Small intestine (tissue), 7 donors: Measurements from ENCODE around the gene INF2. TPM values are rescaled to one million over a fixed set of nuclear protein-coding genes. Genes with fewer than 3 reads are reported as not detected.
"Not testable (repeated sequence)": the region's sequence is repeated elsewhere in the genome, so short reads cannot be mapped to it uniquely, and the experiment has no call there.

Experiments used
- DNase-seq, 2 donors: peaks; one replicate each; pipeline versions ENCODE4 v3.0.0 to v3.0.0-alpha.2; 2013
- FAIRE-seq: peaks from 2 replicates; lab custom pipeline; 2012; peaks lifted over from hg19 to GRCh38; lab: Jason Lieb, UNC
- H3K27ac ChIP-seq, 3 donors: one replicate each; pipeline ENCODE4 v1.5.1; 2013; ENCODE audit warnings: low read length in 2 of 3, mild to moderate bottlenecking in 2 of 3, control low read depth in 1 of 3, inconsistent platforms in 1 of 3, low read depth in 1 of 3, moderate library complexity in 1 of 3
- H3K27me3 ChIP-seq, 3 donors: one replicate each; pipeline ENCODE4 v1.6.1; 2013; ENCODE audit warnings: low read length in 3 of 3, inconsistent platforms in 1 of 3; ENCODE audit not compliant: control insufficient read depth in 3 of 3, insufficient read depth in 3 of 3
- H3K36me3 ChIP-seq, 3 donors: one replicate each; pipeline ENCODE4 v1.6.1; 2013; ENCODE audit warnings: low read length in 3 of 3, inconsistent platforms in 1 of 3, low read depth in 1 of 3, mild to moderate bottlenecking in 1 of 3, moderate library complexity in 1 of 3; ENCODE audit not compliant: control insufficient read depth in 3 of 3, insufficient read depth in 2 of 3
- H3K4me1 ChIP-seq, 3 donors: one replicate each; pipeline ENCODE4 v1.6.1; 2013; ENCODE audit warnings: low read length in 2 of 3, inconsistent platforms in 1 of 3, low read depth in 1 of 3, mild to moderate bottlenecking in 1 of 3, moderate library complexity in 1 of 3; ENCODE audit not compliant: control insufficient read depth in 3 of 3, insufficient read depth in 2 of 3
- H3K4me3 ChIP-seq, 3 donors: one replicate each; pipeline ENCODE4 v1.5.1; 2013; ENCODE audit warnings: low read length in 3 of 3, control low read depth in 1 of 3, inconsistent platforms in 1 of 3, low read depth in 1 of 3, mild to moderate bottlenecking in 1 of 3, moderate library complexity in 1 of 3
- H3K9me3 ChIP-seq, 2 donors: one replicate each; pipeline ENCODE4 v1.6.1; 2013; ENCODE audit warnings: low read depth in 1 of 2, low read length in 1 of 2; ENCODE audit not compliant: control insufficient read depth in 2 of 2, insufficient read depth in 1 of 2
- WGBS, 3 donors: extraction: QIAGEN DNeasy Blood & Tissue Kit; methylation state at CpG; one replicate each; pipeline ENCODE4 v1.1.7; 2013; 5-methylcytosine and 5-hydroxymethylcytosine counted together
- polyA plus RNA-seq, 4 donors: library from polyadenylated mRNA; stranded (reverse) in 3 of 4; unstranded in 1 of 4; fragments of 200-250 nt in 3 of 4; fragments of 120-200 nt in 1 of 4; gene quantifications; one replicate each; pipeline versions ENCODE4 v1.2.1 to v1.2.3, GENCODE V29; 2013
- donor health status: healthy with polysubstance abuse.
- donor health status: control.
- donor health status: control.
- donor health status: Bipolar disorder and iron deficiency.
- donor health status: healthy.

INF2 gene
- polyA plus RNA-seq, 4 donors, result 62.6 to 364 (median 197) TPM

- WGBS, 3 donors, result 31 to 42% (median 32%) methylated on average over 37 to 43 of the region's 43 CpGs
- peaks cover 0 to 11% of the 10 kb centered on the region in 2 donors for H3K9me3 ChIP-seq
- H3K4me1 ChIP-seq, result no peaks in the 10 kb centered on the region
- FAIRE-seq, result no peak
- H3K27ac ChIP-seq, result no peak overlapping the region
- peaks cover 0 to 2% (median 2%) of the 10 kb centered on the region in 3 donors for H3K27me3 ChIP-seq
- no peaks in the 10 kb centered on the region for H3K36me3 ChIP-seq
- DNase-seq, result no peak
- no peak overlapping the region for H3K4me3 ChIP-seq
Measured at GRCh38 chr14:104659764-104660523, 29.5 kb upstream of the INF2 start.

GRCh38 chr14:104660597-104660996 lies 28.8 kb upstream of the INF2 start:
- DNase-seq, result no peak
- H3K27ac ChIP-seq, result no peak overlapping the region

GRCh38 chr14:104661086-104661485 lies 28.3 kb upstream of the INF2 start:
- Histone ChIP-seq H3K27me3 (peaks cover 0 to 2% (median 2%) of the 10 kb centered on the region in 3 donors), H3K36me3 (no peaks in the 10 kb centered on the region), H3K4me3 (no peak overlapping the region), H3K4me1 (peaks cover 0 to 8% (median 2%) of the 10 kb centered on the region in 3 donors), H3K9me3 (peaks cover 0 to 5% of the 10 kb centered on the region in 2 donors), H3K27ac (no peak overlapping the region)
- DNase-seq (no peak), FAIRE-seq (no peak)
- WGBS, 3 donors, result 83 to 96% (median 90%) methylated on average over 2 of the region's 2 CpGs

More at GRCh38 chr14:104660597-104660996, 28.8 kb upstream of the INF2 start:
- Histone ChIP-seq H3K27me3 (peaks cover 0 to 2% (median 2%) of the 10 kb centered on the region in 3 donors), H3K4me3 (no peak overlapping the region), H3K9me3 (peaks cover 0 to 6% of the 10 kb centered on the region in 2 donors), H3K36me3 (no peaks in the 10 kb centered on the region), H3K4me1 (peaks cover 0 to 3% (median 1%) of the 10 kb centered on the region in 3 donors)
- 64 to 81% (median 69%) methylated on average over 13 of the region's 13 CpGs for WGBS, 3 donors
- no peak for FAIRE-seq

GRCh38 chr14:104661528-104662157 lies 27.8 kb upstream of the INF2 start:
- FAIRE-seq, H3K4me3 ChIP-seq, H3K27ac ChIP-seq, DNase-seq, H3K36me3 ChIP-seq, H3K27me3 ChIP-seq, H3K9me3 ChIP-seq: not testable (repeated sequence)
- H3K4me1 ChIP-seq, result peaks cover 0 to 11% (median 2%) of the 10 kb centered on the region in 3 donors
- WGBS, 3 donors, result 87 to 92% (median 87%) methylated on average over 13 to 18 of the region's 18 CpGs

GRCh38 chr14:104662472-104662871 lies 26.9 kb upstream of the INF2 start:
- H3K27ac ChIP-seq, H3K9me3 ChIP-seq, H3K36me3 ChIP-seq, H3K27me3 ChIP-seq, H3K4me3 ChIP-seq, FAIRE-seq, DNase-seq: not testable (repeated sequence)
- H3K4me1 ChIP-seq, result peaks cover 0 to 11% (median 2%) of the 10 kb centered on the region in 3 donors
- whole genome bisulfite sequencing, 3 donors, result 95 to 97% (median 95%) methylated on average over 14 to 18 of the region's 18 CpGs

GRCh38 chr14:104664107-104664506 lies 25.3 kb upstream of the INF2 start:
- Histone ChIP-seq H3K4me1 (peaks cover 0 to 11% (median 2%) of the 10 kb centered on the region in 3 donors), H3K36me3 (no peaks in the 10 kb centered on the region), H3K4me3 (no peak overlapping the region), H3K9me3 (peaks cover 0 to 5% of the 10 kb centered on the region in 2 donors), H3K27me3 (peaks cover 0 to 2% (median 0%) of the 10 kb centered on the region in 3 donors), H3K27ac (no peak overlapping the region)
- no peak for DNase-seq
- FAIRE-seq, result no peak
- 21 to 64% (median 37%) methylated on average over 7 of the region's 7 CpGs for WGBS, 3 donors

GRCh38 chr14:104664588-104664987 lies 24.8 kb upstream of the INF2 start:
- 71 to 83% (median 74%) methylated on average over 10 of the region's 10 CpGs for WGBS, 3 donors
- peaks cover 0 to 5% of the 10 kb centered on the region in 2 donors for H3K9me3 ChIP-seq
- H3K4me3 ChIP-seq, result no peak overlapping the region
- peaks cover 0 to 2% (median 0%) of the 10 kb centered on the region in 3 donors for H3K27me3 ChIP-seq
- H3K27ac ChIP-seq, result no peak overlapping the region
- FAIRE-seq, result no peak
- peaks cover 0 to 11% (median 2%) of the 10 kb centered on the region in 3 donors for H3K4me1 ChIP-seq
- no peaks in the 10 kb centered on the region for H3K36me3 ChIP-seq
- no peak for DNase-seq

GRCh38 chr14:104665114-104665656 lies 24.2 kb upstream of the INF2 start:
- H3K36me3 ChIP-seq, result no peaks in the 10 kb centered on the region
- peaks cover 0 to 5% of the 10 kb centered on the region in 2 donors for H3K9me3 ChIP-seq
- DNase-seq (no peak), FAIRE-seq (no peak)
- peaks cover 0 to 11% (median 2%) of the 10 kb centered on the region in 3 donors for H3K4me1 ChIP-seq
- 18 to 29% (median 28%) methylated on average over 2 of the region's 2 CpGs for WGBS, 3 donors
- peaks cover 0 to 2% (median 0%) of the 10 kb centered on the region in 3 donors for H3K27me3 ChIP-seq
- no peak overlapping the region for H3K27ac ChIP-seq
- H3K4me3 ChIP-seq, result no peak overlapping the region
